A549 (cell line): ENCODE measurements around the gene REXO2. TPM values are rescaled to one million over a fixed set of nuclear protein-coding genes. Genes with fewer than 3 reads are reported as not detected.

Experiments used
- ATAC-seq, 2 experiments: fragments of 200-7000 bp in 1 of 2; fragments of >200 bp in 1 of 2; cut with Nextera tagmentation in 1 of 2; cut with Tn5 transposase in 1 of 2; 3 replicates each; pipeline versions ENCODE4 v1.8.0 to v1.9.1; 2018 to 2020; ENCODE audit warnings: mild to moderate bottlenecking in 1 of 2, moderate library complexity in 1 of 2
- CTCF ChIA-PET: fragments of 300-600 bp; sonication (Branson Sonifier 250); formaldehyde crosslinking; extraction: SDS; loops from one replicate; lab custom pipeline; 2021; ENCODE audit warnings: antibody characterized with exemption, inconsistent platforms; lab: Yijun Ruan, JAX
- POLR2A ChIA-PET: fragments of 350-600 bp; formaldehyde crosslinking; extraction: SDS; loops from one replicate; lab custom pipeline; 2021; ENCODE audit warnings: antibody characterized with exemption, inconsistent platforms; lab: Yijun Ruan, JAX
- DNase-seq, 2 experiments: peaks; one replicate each; pipeline versions ENCODE4 v3.0.0 to v3.0.0-alpha.2; 2011 to 2016; ENCODE audit warnings: low read depth in 1 of 2, low spot score in 1 of 2
- FAIRE-seq: peaks from 2 replicates; lab custom pipeline; 2011; peaks lifted over from hg19 to GRCh38; lab: Jason Lieb, UNC
- H3K27ac ChIP-seq, 2 experiments: fragments of >200 bp; sonication (Bioruptor Twin); formaldehyde crosslinking; 3 replicates each; pipeline ENCODE4 v1.5.1; 2016 to 2017
- H3K4me1 ChIP-seq: fragments of >200 bp; sonication (Bioruptor Twin); formaldehyde crosslinking; 3 replicates; pipeline ENCODE4 v1.6.1; 2016
- H3K4me2 ChIP-seq: fragments of >200 bp; sonication (Bioruptor Twin); formaldehyde crosslinking; 3 replicates; pipeline ENCODE4 v1.6.1; 2016
- H3K4me3 ChIP-seq: fragments of >200 bp; sonication (Bioruptor Twin); formaldehyde crosslinking; 3 replicates; pipeline ENCODE4 v1.5.1; 2016
- H3K9me3 ChIP-seq: fragments of >200 bp; sonication (Bioruptor Twin); formaldehyde crosslinking; 3 replicates; pipeline ENCODE4 v1.6.1; 2016
- CHD2 ChIP-seq: fragments of 150-350 bp; IDR thresholded peaks from 2 replicates; pipeline ENCODE4 v1.6.1; 2014; ENCODE audit warnings: low read length; ENCODE audit not compliant: partially characterized antibody
- CHD4 ChIP-seq: fragments of 200-600 bp; sonication (generic); IDR thresholded peaks from 2 replicates; pipeline ENCODE4 v1.6.1; 2016; ENCODE audit warnings: antibody characterized with exemption, mild to moderate bottlenecking, borderline replicate concordance
- EHF ChIP-seq: fragments of 250-450 bp; sonication (Bioruptor Pico); IDR thresholded peaks from 2 replicates; pipeline ENCODE4 v1.5.0; 2020; ENCODE audit warnings: mild to moderate bottlenecking
- EHMT2 ChIP-seq: fragments of 200-600 bp; sonication (generic); IDR thresholded peaks from 2 replicates; pipeline ENCODE4 v1.6.1; 2016; ENCODE audit warnings: antibody characterized with exemption, low read depth, mild to moderate bottlenecking, moderate library complexity
- EP300 ChIP-seq, 2 experiments: fragments of >200 bp; sonication (Bioruptor Twin); formaldehyde crosslinking; IDR thresholded peaks; 2 replicates in 1 of 2; 3 replicates in 1 of 2; pipeline ENCODE4 v1.6.1; 2016 to 2017
- FOSL2 ChIP-seq, 2 experiments: fragments of 450-650 bp in 1 of 2; fragments of >200 bp in 1 of 2; sonication (Bioruptor Twin) in 1 of 2; formaldehyde crosslinking; IDR thresholded peaks; 2 replicates each; pipeline versions ENCODE4 v1.5.0 to v1.6.1; 2016 to 2020; ENCODE audit warnings: mild to moderate bottlenecking in 1 of 2, moderate library complexity in 1 of 2
- HDAC2 ChIP-seq: fragments of 200-600 bp; sonication (generic); IDR thresholded peaks from 2 replicates; pipeline ENCODE4 v1.6.1; 2016
- HOXA7 ChIP-seq: fragments of 250-450 bp; sonication (Bioruptor Pico); IDR thresholded peaks from 2 replicates; pipeline ENCODE4 v1.5.0; 2020; ENCODE audit warnings: mild to moderate bottlenecking, moderate library complexity
- HOXB5 ChIP-seq: fragments of 250-450 bp; sonication (Bioruptor Pico); IDR thresholded peaks from 2 replicates; pipeline ENCODE4 v1.5.0; 2020; ENCODE audit warnings: mild to moderate bottlenecking, moderate library complexity
- JUN ChIP-seq, 2 experiments: fragments of >200 bp; sonication (Bioruptor Twin); formaldehyde crosslinking; IDR thresholded peaks; 2 replicates in 1 of 2; 3 replicates in 1 of 2; pipeline ENCODE4 v1.6.1; 2016 to 2017
- JUNB ChIP-seq: fragments of >200 bp; sonication (Bioruptor Twin); formaldehyde crosslinking; IDR thresholded peaks from 2 replicates; pipeline ENCODE4 v1.6.1; 2016
- MAZ ChIP-seq: fragments of 150-350 bp; IDR thresholded peaks from 2 replicates; pipeline ENCODE4 v1.6.1; 2014; ENCODE audit warnings: antibody characterized with exemption, low read depth, low read length, borderline replicate concordance
- RAD21 ChIP-seq, 2 experiments: fragments of >200 bp in 1 of 2; sonication (Bioruptor Twin) in 1 of 2; formaldehyde crosslinking in 1 of 2; IDR thresholded peaks in 1 of 2; conservative IDR thresholded peaks in 1 of 2; 2 replicates in 1 of 2; 3 replicates in 1 of 2; pipeline ENCODE4 v1.6.1; 2012 to 2018; ENCODE audit warnings: inconsistent platforms in 1 of 2
- RARB ChIP-seq: fragments of 250-450 bp; sonication (Bioruptor Pico); IDR thresholded peaks from 2 replicates; pipeline ENCODE4 v1.8.0; 2021; ENCODE audit warnings: mild to moderate bottlenecking, moderate library complexity
- RNF2 ChIP-seq: fragments of 200-600 bp; sonication (generic); IDR thresholded peaks from 2 replicates; pipeline ENCODE4 v1.6.1; 2016; ENCODE audit warnings: low read depth, mild to moderate bottlenecking, antibody characterized with exemption, moderate library complexity, borderline replicate concordance
- SREBF2 ChIP-seq: fragments of 450-650 bp; IDR thresholded peaks from 2 replicates; pipeline ENCODE4 v1.6.1; 2014; ENCODE audit warnings: mild to moderate bottlenecking, moderate library complexity
- TFCP2L1 ChIP-seq: fragments of 250-450 bp; sonication (Bioruptor Pico); IDR thresholded peaks from 2 replicates; pipeline ENCODE4 v1.5.0; 2021; ENCODE audit warnings: mild to moderate bottlenecking
- ZC3H11A ChIP-seq: fragments of 450-650 bp; IDR thresholded peaks from 2 replicates; pipeline ENCODE4 v1.6.1; 2014; ENCODE audit warnings: antibody characterized with exemption, mild to moderate bottlenecking
- ZFP36 ChIP-seq: fragments of 450-650 bp; IDR thresholded peaks from 2 replicates; pipeline ENCODE4 v1.6.1; 2014; ENCODE audit warnings: borderline replicate concordance; ENCODE audit not compliant: partially characterized antibody
- WGBS: methylation state at CpG from one replicate; pipeline ENCODE4 v1.1.6; 2017; ENCODE audit errors: missing lambda C conversion rate; 5-methylcytosine and 5-hydroxymethylcytosine counted together
- polyA plus RNA-seq, 4 experiments: library from polyadenylated mRNA; depleted of rRNA in 3 of 4; stranded (reverse); fragments of >200 nt; fragmentation: RNase III in 1 of 4; extraction: RNeasy Plus Mini Kit Qiagen cat#74134 plus additional on column Dnase treatment in 1 of 4; gene quantifications; 2 replicates in 3 of 4; 3 replicates in 1 of 4; pipeline ENCODE4 v1.2.3, GENCODE V29; 2011 to 2017
- TF ChIP-seq, protein P1 (sequence below): fragments of 250-450 bp; sonication (Bioruptor Pico); IDR thresholded peaks from 2 replicates; pipeline ENCODE4 v1.5.0; 2021; ENCODE audit warnings: mild to moderate bottlenecking, moderate library complexity, borderline replicate concordance
- TF ChIP-seq, protein P2 (sequence below): fragments of >200 bp; sonication (Bioruptor Twin); formaldehyde crosslinking; IDR thresholded peaks from 3 replicates; pipeline ENCODE4 v1.5.1; 2016
- TF ChIP-seq, protein P3 (sequence below): IDR thresholded peaks from 2 replicates; pipeline ENCODE4 v1.6.1; 2012
- TF ChIP-seq, protein P4 (sequence below): IDR thresholded peaks from 2 replicates; pipeline ENCODE4 v1.6.1; 2012
- TF ChIP-seq, protein P5 (sequence below): IDR thresholded peaks from 2 replicates; pipeline ENCODE4 v1.6.1; 2012; ENCODE audit warnings: low read depth, borderline replicate concordance
- TF ChIP-seq, protein P6 (sequence below): fragments of 200-600 bp; sonication (generic); IDR thresholded peaks from 2 replicates; pipeline ENCODE4 v1.6.1; 2016; ENCODE audit warnings: antibody characterized with exemption, mild to moderate bottlenecking, moderate library complexity
- TF ChIP-seq, protein P7 (sequence below): fragments of 150-350 bp; IDR thresholded peaks from 2 replicates; pipeline ENCODE4 v1.6.1; 2014; ENCODE audit warnings: low read depth, mild to moderate bottlenecking, low read length
- TF ChIP-seq, protein P8 (sequence below): fragments of >200 bp; sonication (Bioruptor Twin); formaldehyde crosslinking; IDR thresholded peaks from 2 replicates; pipeline ENCODE4 v1.6.1; 2016

REXO2 gene
- polyA plus RNA-seq, 2 of the 4 experiments (the other 2 are of a cell fraction): 218 to 226 TPM

DNA sequence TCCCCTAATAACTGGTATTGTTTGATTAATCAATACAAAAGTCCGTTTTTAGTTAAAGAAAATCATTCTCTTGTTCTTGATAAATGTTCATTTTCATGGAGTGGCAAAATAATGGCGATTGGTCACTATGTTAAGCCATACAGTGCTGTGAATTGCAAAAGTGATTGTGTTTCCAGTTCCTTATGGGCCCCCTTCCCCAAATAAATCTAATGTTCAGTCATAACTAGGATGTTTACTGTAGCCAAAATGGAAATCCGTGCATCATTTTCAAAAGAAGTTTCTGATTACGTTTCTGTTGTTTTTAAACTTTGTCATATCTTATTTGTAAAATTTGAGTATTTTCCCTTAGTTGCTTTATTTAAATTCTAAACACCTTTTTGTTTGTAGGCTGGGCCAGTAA is 38.0 kb upstream of the REXO2 start:
- peak overlapping the region; percentile 89 for H3K4me2 ChIP-seq
- 2% methylated on average over 4 of the region's 4 CpGs for WGBS
- CTCF ChIA-PET: no interaction called here
- DNase-seq (no peak), FAIRE-seq (no peak)
- H3K4me1 ChIP-seq: peaks cover 25% of the 10 kb centered on the region
- peak overlapping the region; percentile 65 for H3K4me3 ChIP-seq
- no peak for TF ChIP-seq RARB (CRISPR knock-in tag)
- TF ChIP-seq EHF (CRISPR knock-in tag): no peak
- no peak for TF ChIP-seq HDAC2
- no peak for TF ChIP-seq ZC3H11A
- TF ChIP-seq HOXB5 (CRISPR knock-in tag): no peak
- TF ChIP-seq, protein P1, sequence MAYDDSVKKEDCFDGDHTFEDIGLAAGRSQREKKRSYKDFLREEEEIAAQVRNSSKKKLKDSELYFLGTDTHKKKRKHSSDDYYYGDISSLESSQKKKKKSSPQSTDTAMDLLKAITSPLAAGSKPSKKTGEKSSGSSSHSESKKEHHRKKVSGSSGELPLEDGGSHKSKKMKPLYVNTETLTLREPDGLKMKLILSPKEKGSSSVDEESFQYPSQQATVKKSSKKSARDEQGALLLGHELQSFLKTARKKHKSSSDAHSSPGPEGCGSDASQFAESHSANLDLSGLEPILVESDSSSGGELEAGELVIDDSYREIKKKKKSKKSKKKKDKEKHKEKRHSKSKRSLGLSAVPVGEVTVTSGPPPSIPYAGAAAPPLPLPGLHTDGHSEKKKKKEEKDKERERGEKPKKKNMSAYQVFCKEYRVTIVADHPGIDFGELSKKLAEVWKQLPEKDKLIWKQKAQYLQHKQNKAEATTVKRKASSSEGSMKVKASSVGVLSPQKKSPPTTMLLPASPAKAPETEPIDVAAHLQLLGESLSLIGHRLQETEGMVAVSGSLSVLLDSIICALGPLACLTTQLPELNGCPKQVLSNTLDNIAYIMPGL (CRISPR knock-in tag): no peak
- TF ChIP-seq, protein P2, sequence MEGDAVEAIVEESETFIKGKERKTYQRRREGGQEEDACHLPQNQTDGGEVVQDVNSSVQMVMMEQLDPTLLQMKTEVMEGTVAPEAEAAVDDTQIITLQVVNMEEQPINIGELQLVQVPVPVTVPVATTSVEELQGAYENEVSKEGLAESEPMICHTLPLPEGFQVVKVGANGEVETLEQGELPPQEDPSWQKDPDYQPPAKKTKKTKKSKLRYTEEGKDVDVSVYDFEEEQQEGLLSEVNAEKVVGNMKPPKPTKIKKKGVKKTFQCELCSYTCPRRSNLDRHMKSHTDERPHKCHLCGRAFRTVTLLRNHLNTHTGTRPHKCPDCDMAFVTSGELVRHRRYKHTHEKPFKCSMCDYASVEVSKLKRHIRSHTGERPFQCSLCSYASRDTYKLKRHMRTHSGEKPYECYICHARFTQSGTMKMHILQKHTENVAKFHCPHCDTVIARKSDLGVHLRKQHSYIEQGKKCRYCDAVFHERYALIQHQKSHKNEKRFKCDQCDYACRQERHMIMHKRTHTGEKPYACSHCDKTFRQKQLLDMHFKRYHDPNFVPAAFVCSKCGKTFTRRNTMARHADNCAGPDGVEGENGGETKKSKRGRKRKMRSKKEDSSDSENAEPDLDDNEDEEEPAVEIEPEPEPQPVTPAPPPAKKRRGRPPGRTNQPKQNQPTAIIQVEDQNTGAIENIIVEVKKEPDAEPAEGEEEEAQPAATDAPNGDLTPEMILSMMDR: no peak
- no peak for TF ChIP-seq SREBF2
- no peak for TF ChIP-seq CHD4
- no peak for TF ChIP-seq ZFP36
- TF ChIP-seq JUN (IDR thresholded peaks at IDR 0.05): no peak
- TF ChIP-seq EHMT2: no peak
- TF ChIP-seq, protein P3, sequence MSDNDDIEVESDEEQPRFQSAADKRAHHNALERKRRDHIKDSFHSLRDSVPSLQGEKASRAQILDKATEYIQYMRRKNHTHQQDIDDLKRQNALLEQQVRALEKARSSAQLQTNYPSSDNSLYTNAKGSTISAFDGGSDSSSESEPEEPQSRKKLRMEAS: no peak
- TF ChIP-seq, all 56 proteins: peak for 0
- Histone ChIP-seq H3K27ac (peak overlapping the region; percentile 96 to 99), H3K9me3 (no peaks in the 10 kb centered on the region)
- POLR2A ChIA-PET: no interaction called here
- ATAC-seq: no peak

DNA sequence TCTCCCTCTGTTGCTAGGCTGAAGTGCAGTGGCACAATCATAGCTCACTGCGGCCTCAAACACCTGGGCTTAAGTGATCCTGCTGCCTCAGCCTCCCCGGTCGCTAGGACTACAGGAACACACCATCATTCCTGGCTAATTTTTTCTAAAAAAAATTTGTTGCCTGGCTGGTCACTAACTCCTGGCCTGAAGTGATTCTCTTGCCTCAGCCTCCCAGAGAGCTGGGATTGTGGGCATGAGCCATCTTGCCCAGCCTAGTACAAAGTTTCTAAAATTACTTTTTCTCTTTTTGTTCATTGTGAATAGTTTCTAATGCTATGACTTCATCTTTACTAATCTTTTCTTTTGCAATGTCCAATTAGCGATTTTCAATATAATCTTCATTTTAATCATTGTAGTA is 26.3 kb upstream of the REXO2 start:
- TF ChIP-seq HOXA7 (CRISPR knock-in tag) (no peak), FOSL2 (IDR thresholded peaks at IDR 0.05) (no peak), FOSL2 (CRISPR knock-in tag; IDR thresholded peaks at IDR 0.05) (no peak), CHD2 (no peak), JUNB (no peak), MAZ (no peak), RAD21 (conservative IDR thresholded peaks at IDR 0.05 in 1 of 2, IDR thresholded peaks at IDR 0.05 in 1 of 2) (no peak), EP300 (IDR thresholded peaks at IDR 0.05) (no peak), TFCP2L1 (no peak), RNF2 (no peak), HDAC2 (no peak)
- TF ChIP-seq, protein P4, sequence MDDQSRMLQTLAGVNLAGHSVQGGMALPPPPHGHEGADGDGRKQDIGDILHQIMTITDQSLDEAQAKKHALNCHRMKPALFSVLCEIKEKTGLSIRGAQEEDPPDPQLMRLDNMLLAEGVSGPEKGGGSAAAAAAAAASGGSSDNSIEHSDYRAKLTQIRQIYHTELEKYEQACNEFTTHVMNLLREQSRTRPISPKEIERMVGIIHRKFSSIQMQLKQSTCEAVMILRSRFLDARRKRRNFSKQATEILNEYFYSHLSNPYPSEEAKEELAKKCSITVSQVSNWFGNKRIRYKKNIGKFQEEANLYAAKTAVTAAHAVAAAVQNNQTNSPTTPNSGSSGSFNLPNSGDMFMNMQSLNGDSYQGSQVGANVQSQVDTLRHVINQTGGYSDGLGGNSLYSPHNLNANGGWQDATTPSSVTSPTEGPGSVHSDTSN: no peak
- TF ChIP-seq, protein P5, sequence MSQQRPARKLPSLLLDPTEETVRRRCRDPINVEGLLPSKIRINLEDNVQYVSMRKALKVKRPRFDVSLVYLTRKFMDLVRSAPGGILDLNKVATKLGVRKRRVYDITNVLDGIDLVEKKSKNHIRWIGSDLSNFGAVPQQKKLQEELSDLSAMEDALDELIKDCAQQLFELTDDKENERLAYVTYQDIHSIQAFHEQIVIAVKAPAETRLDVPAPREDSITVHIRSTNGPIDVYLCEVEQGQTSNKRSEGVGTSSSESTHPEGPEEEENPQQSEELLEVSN: no peak
- TF ChIP-seq, protein P6, sequence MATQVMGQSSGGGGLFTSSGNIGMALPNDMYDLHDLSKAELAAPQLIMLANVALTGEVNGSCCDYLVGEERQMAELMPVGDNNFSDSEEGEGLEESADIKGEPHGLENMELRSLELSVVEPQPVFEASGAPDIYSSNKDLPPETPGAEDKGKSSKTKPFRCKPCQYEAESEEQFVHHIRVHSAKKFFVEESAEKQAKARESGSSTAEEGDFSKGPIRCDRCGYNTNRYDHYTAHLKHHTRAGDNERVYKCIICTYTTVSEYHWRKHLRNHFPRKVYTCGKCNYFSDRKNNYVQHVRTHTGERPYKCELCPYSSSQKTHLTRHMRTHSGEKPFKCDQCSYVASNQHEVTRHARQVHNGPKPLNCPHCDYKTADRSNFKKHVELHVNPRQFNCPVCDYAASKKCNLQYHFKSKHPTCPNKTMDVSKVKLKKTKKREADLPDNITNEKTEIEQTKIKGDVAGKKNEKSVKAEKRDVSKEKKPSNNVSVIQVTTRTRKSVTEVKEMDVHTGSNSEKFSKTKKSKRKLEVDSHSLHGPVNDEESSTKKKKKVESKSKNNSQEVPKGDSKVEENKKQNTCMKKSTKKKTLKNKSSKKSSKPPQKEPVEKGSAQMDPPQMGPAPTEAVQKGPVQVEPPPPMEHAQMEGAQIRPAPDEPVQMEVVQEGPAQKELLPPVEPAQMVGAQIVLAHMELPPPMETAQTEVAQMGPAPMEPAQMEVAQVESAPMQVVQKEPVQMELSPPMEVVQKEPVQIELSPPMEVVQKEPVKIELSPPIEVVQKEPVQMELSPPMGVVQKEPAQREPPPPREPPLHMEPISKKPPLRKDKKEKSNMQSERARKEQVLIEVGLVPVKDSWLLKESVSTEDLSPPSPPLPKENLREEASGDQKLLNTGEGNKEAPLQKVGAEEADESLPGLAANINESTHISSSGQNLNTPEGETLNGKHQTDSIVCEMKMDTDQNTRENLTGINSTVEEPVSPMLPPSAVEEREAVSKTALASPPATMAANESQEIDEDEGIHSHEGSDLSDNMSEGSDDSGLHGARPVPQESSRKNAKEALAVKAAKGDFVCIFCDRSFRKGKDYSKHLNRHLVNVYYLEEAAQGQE: no peak
- TF ChIP-seq, protein P7, sequence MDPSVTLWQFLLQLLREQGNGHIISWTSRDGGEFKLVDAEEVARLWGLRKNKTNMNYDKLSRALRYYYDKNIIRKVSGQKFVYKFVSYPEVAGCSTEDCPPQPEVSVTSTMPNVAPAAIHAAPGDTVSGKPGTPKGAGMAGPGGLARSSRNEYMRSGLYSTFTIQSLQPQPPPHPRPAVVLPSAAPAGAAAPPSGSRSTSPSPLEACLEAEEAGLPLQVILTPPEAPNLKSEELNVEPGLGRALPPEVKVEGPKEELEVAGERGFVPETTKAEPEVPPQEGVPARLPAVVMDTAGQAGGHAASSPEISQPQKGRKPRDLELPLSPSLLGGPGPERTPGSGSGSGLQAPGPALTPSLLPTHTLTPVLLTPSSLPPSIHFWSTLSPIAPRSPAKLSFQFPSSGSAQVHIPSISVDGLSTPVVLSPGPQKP: no peak
- TF ChIP-seq, protein P8, sequence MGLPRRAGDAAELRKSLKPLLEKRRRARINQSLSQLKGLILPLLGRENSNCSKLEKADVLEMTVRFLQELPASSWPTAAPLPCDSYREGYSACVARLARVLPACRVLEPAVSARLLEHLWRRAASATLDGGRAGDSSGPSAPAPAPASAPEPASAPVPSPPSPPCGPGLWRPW: no peak
- WGBS: 99% methylated on average over 4 of the region's 4 CpGs
- CTCF ChIA-PET: interaction anchor here (1.3 kb wide), 1 partner anchor 13 kb away, joined by 3 read pairs; no protein-coding TSS in a partner anchor

More for the DNA sequence above, 26.3 kb upstream of the REXO2 start:
- POLR2A ChIA-PET: no interaction called here
- H3K27ac ChIP-seq: no peak overlapping the region
- ATAC-seq (no peak), FAIRE-seq (no peak), DNase-seq (no peak)
- H3K9me3 ChIP-seq: no peaks in the 10 kb centered on the region
- no peak overlapping the region for H3K4me2 ChIP-seq
- H3K4me3 ChIP-seq: no peak overlapping the region
- no peaks in the 10 kb centered on the region for H3K4me1 ChIP-seq
